Nephron progenitor cell (in vitro differentiated cells): ENCODE measurements around the gene CNTN3.
A peak's percentile ranks its signal among the peaks of the same experiment; 100 is the strongest.

Source experiments
- DNase-seq: peaks from one replicate; pipeline ENCODE4 v3.0.0; 2021
- H3K27ac Mint-ChIP-seq: 2 replicates; pipeline ENCODE4 v1.8.0; 2021; ENCODE audit warnings: mild to moderate bottlenecking, moderate library complexity, mixed read lengths
- H3K27me3 Mint-ChIP-seq: 2 replicates; pipeline ENCODE4 v1.8.0; 2021; ENCODE audit warnings: mild to moderate bottlenecking, low read depth, mixed read lengths; ENCODE audit not compliant: poor library complexity
- H3K36me3 Mint-ChIP-seq: 2 replicates; pipeline ENCODE4 v1.8.0; 2021; ENCODE audit warnings: low read depth, mixed read lengths
- H3K4me1 Mint-ChIP-seq: 2 replicates; pipeline ENCODE4 v1.8.0; 2021; ENCODE audit warnings: mixed read lengths
- H3K4me3 Mint-ChIP-seq: 2 replicates; pipeline ENCODE4 v1.8.0; 2021; ENCODE audit warnings: mild to moderate bottlenecking, moderate library complexity, mixed read lengths
- H3K9me3 Mint-ChIP-seq: 2 replicates; pipeline ENCODE4 v1.8.0; 2021; ENCODE audit warnings: mild to moderate bottlenecking, moderate library complexity, mixed read lengths
- CTCF ChIP-seq: fragments of 200-600 bp; sonication (generic); IDR thresholded peaks from 2 replicates; pipeline ENCODE4 v1.5.0; 2021; ENCODE audit warnings: antibody characterized with exemption

CNTN3 gene

GRCh38 chr3:74614107-74614967, at the start of gene CNTN3:
CNTN3 (minus strand) TSS chr3:74614659; CDS start chr3:74521112, 93,547 bp downstream.
- Mint-ChIP-seq H3K36me3 (no peaks in the 10 kb centered on the region), H3K9me3 (no peaks in the 10 kb centered on the region), H3K4me3 (peak within 1 kb of the TSS; percentile 80), H3K4me1 (no peaks in the 10 kb centered on the region), H3K27ac (no peak within 1 kb of the TSS), H3K27me3 (peaks cover 95% of the 10 kb centered on the region)
- peak; percentile 76 for DNase-seq
- no peak for TF ChIP-seq CTCF

- Mint-ChIP-seq H3K4me3 (no peak overlapping the region), H3K27me3 (peaks cover 6% of the 10 kb centered on the region)
Observed at GRCh38 chr3:74663178-74663577, 48.7 kb upstream of the CNTN3 start.

GRCh38 chr3:74661672-74662071, 47.2 kb upstream of the CNTN3 start:
- DNase-seq, result no peak
- Mint-ChIP-seq H3K9me3 (peaks cover 3% of the 10 kb centered on the region), H3K27ac (no peak overlapping the region), H3K36me3 (no peaks in the 10 kb centered on the region), H3K27me3 (no peaks in the 10 kb centered on the region), H3K4me1 (no peaks in the 10 kb centered on the region), H3K4me3 (no peak overlapping the region)
- no peak for TF ChIP-seq CTCF

More at GRCh38 chr3:74663178-74663577, 48.7 kb upstream of the CNTN3 start:
- H3K36me3 Mint-ChIP-seq, result no peaks in the 10 kb centered on the region
- peaks cover 11% of the 10 kb centered on the region for H3K9me3 Mint-ChIP-seq
- H3K27ac Mint-ChIP-seq, result no peak overlapping the region
- DNase-seq, result no peak
- H3K4me1 Mint-ChIP-seq, result no peaks in the 10 kb centered on the region
- TF ChIP-seq CTCF, result no peak

GRCh38 chr3:74651885-74652284, 37.4 kb upstream of the CNTN3 start:
- no peaks in the 10 kb centered on the region for H3K4me1 Mint-ChIP-seq
- no peaks in the 10 kb centered on the region for H3K9me3 Mint-ChIP-seq
- peaks cover 10% of the 10 kb centered on the region for H3K27me3 Mint-ChIP-seq
- no peak overlapping the region for H3K27ac Mint-ChIP-seq
- no peak overlapping the region for H3K4me3 Mint-ChIP-seq
- H3K36me3 Mint-ChIP-seq, result no peaks in the 10 kb centered on the region
- no peak for DNase-seq
- TF ChIP-seq CTCF, result no peak

GRCh38 chr3:74651292-74651691, 36.8 kb upstream of the CNTN3 start:
- Mint-ChIP-seq H3K9me3 (no peaks in the 10 kb centered on the region), H3K27ac (no peak overlapping the region), H3K27me3 (peaks cover 10% of the 10 kb centered on the region), H3K36me3 (no peaks in the 10 kb centered on the region), H3K4me1 (no peaks in the 10 kb centered on the region), H3K4me3 (no peak overlapping the region)
- no peak for DNase-seq
- no peak for TF ChIP-seq CTCF

- H3K9me3 Mint-ChIP-seq, result no peaks in the 10 kb centered on the region
- no peaks in the 10 kb centered on the region for H3K36me3 Mint-ChIP-seq
- no peak for TF ChIP-seq CTCF
- H3K27ac Mint-ChIP-seq, result no peak overlapping the region
- H3K4me3 Mint-ChIP-seq, result no peak overlapping the region
- peaks cover 15% of the 10 kb centered on the region for H3K4me1 Mint-ChIP-seq
- H3K27me3 Mint-ChIP-seq, result peaks cover 11% of the 10 kb centered on the region
- DNase-seq, result no peak
Observed at GRCh38 chr3:74648107-74648506, 33.6 kb upstream of the CNTN3 start.
